ENCODE results near the gene DHX57.

Gene DHX57

GRCh38 chr2:38912619-38913018, 36.9 kb upstream of the DHX57 start:
- H3K27ac ChIP-seq (ENCODE audit: low read length), result no peak overlapping the region
- H3K4me3 ChIP-seq (ENCODE audit: low read length), result no peak overlapping the region
- H3K36me3 ChIP-seq (replicated peaks; ENCODE audit: insufficient read depth, low read length), result no peaks in the 10 kb centered on the region
- H3K4me1 ChIP-seq (ENCODE audit: low read length), result no peaks in the 10 kb centered on the region
- H3F3A ChIP-seq (ENCODE audit: insufficient read depth, low read length), result no peaks in the 10 kb centered on the region
- H3K9me2 ChIP-seq (replicated peaks; ENCODE audit: insufficient read depth, low read length), result no peaks in the 10 kb centered on the region
- no peaks in the 10 kb centered on the region for H3K27me3 ChIP-seq (replicated peaks; ENCODE audit: insufficient read depth, low read length)
- no peak overlapping the region for H2AFZ ChIP-seq (ENCODE audit: low read length)
- H3K9me3 ChIP-seq (replicated peaks; ENCODE audit: insufficient read depth, low read length), result no peaks in the 10 kb centered on the region
- H3K4me2 ChIP-seq (ENCODE audit: low read depth, low read length), result no peak overlapping the region
- no peak overlapping the region for H3K9ac ChIP-seq (ENCODE audit: low read length)
- TF ChIP-seq CTCF (IDR thresholded peaks at IDR 0.05; ENCODE audit: low read length), result no peak
- no peak for TF ChIP-seq EZH2 (optimal IDR thresholded peaks at IDR 0.05; ENCODE audit: low read depth, low read length)
- TF ChIP-seq EZH2phosphoT487 (IDR thresholded peaks at IDR 0.05; ENCODE audit: low read length), result no peak
- H3K79me2 ChIP-seq (ENCODE audit: low read length), result no peaks in the 10 kb centered on the region
- no peaks in the 10 kb centered on the region for H4K20me1 ChIP-seq (ENCODE audit: insufficient read depth, low read length)
- no peak for DNase-seq

GRCh38 chr2:38911191-38911590, 35.5 kb upstream of the DHX57 start:
- TF ChIP-seq EZH2 (optimal IDR thresholded peaks at IDR 0.05; ENCODE audit: low read depth, low read length) (no peak), EZH2phosphoT487 (IDR thresholded peaks at IDR 0.05; ENCODE audit: low read length) (no peak), CTCF (IDR thresholded peaks at IDR 0.05; ENCODE audit: low read length) (no peak)
- H3K4me2 ChIP-seq (ENCODE audit: low read depth, low read length), result no peak overlapping the region

GRCh38 chr2:38909872-38910271, 34.1 kb upstream of the DHX57 start:
- H2AFZ ChIP-seq (ENCODE audit: low read length), result no peak overlapping the region
- no peaks in the 10 kb centered on the region for H3K79me2 ChIP-seq (ENCODE audit: low read length)
- no peak overlapping the region for H3K4me3 ChIP-seq (ENCODE audit: low read length)
- no peak overlapping the region for H3K9ac ChIP-seq (ENCODE audit: low read length)
- H4K20me1 ChIP-seq (ENCODE audit: insufficient read depth, low read length), result no peaks in the 10 kb centered on the region
- no peaks in the 10 kb centered on the region for H3K27me3 ChIP-seq (replicated peaks; ENCODE audit: insufficient read depth, low read length)
- no peak overlapping the region for H3K4me2 ChIP-seq (ENCODE audit: low read depth, low read length)
- H3F3A ChIP-seq (ENCODE audit: insufficient read depth, low read length), result no peaks in the 10 kb centered on the region
- H3K9me3 ChIP-seq (replicated peaks; ENCODE audit: insufficient read depth, low read length), result no peaks in the 10 kb centered on the region
- H3K4me1 ChIP-seq (ENCODE audit: low read length), result no peaks in the 10 kb centered on the region
- H3K27ac ChIP-seq (ENCODE audit: low read length), result no peak overlapping the region
- no peaks in the 10 kb centered on the region for H3K9me2 ChIP-seq (replicated peaks; ENCODE audit: insufficient read depth, low read length)
- peak; percentile 21 for DNase-seq
- H3K36me3 ChIP-seq (replicated peaks; ENCODE audit: insufficient read depth, low read length), result no peaks in the 10 kb centered on the region
- TF ChIP-seq CTCF (IDR thresholded peaks at IDR 0.05; ENCODE audit: low read length), result no peak
- no peak for TF ChIP-seq EZH2 (optimal IDR thresholded peaks at IDR 0.05; ENCODE audit: low read depth, low read length)
- no peak for TF ChIP-seq EZH2phosphoT487 (IDR thresholded peaks at IDR 0.05; ENCODE audit: low read length)

More at GRCh38 chr2:38911191-38911590, 35.5 kb upstream of the DHX57 start:
- Histone ChIP-seq H3K36me3 (replicated peaks; ENCODE audit: insufficient read depth, low read length) (no peaks in the 10 kb centered on the region), H3F3A (ENCODE audit: insufficient read depth, low read length) (no peaks in the 10 kb centered on the region), H3K27ac (ENCODE audit: low read length) (no peak overlapping the region), H3K27me3 (replicated peaks; ENCODE audit: insufficient read depth, low read length) (no peaks in the 10 kb centered on the region), H3K4me1 (ENCODE audit: low read length) (no peaks in the 10 kb centered on the region), H3K79me2 (ENCODE audit: low read length) (no peaks in the 10 kb centered on the region), H3K9ac (ENCODE audit: low read length) (no peak overlapping the region), H3K9me2 (replicated peaks; ENCODE audit: insufficient read depth, low read length) (no peaks in the 10 kb centered on the region), H3K9me3 (replicated peaks; ENCODE audit: insufficient read depth, low read length) (no peaks in the 10 kb centered on the region), H2AFZ (ENCODE audit: low read length) (no peak overlapping the region), H4K20me1 (ENCODE audit: insufficient read depth, low read length) (no peaks in the 10 kb centered on the region), H3K4me3 (ENCODE audit: low read length) (no peak overlapping the region)
- DNase-seq, result no peak

Measured in MM.1S (cell line).